Medulla oblongata (tissue), 1 donor: Measurements from ENCODE around the gene CD300LF.
A peak's percentile ranks its signal among the peaks of the same experiment; 100 is the strongest.

ENCODE experiments used
- DNase-seq: peaks from one replicate; pipeline ENCODE4 v3.0.0-alpha.2; 2015; ENCODE audit errors: extremely low spot score

Gene CD300LF

GRCh38 chr17:74712756-74713155 is at the start of gene CD300LF:
Gene CD300LF (minus strand): TSS chr17:74712923. CDS start chr17:74712866, 57 bp downstream.
- peak; percentile 81 for DNase-seq

- no peak for DNase-seq
Measured at GRCh38 chr17:74761931-74762330, 49.2 kb upstream of the CD300LF start.

GRCh38 chr17:74761419-74761818 is 48.7 kb upstream of the CD300LF start:
- DNase-seq = no peak

GRCh38 chr17:74760404-74761105 is 47.8 kb upstream of the CD300LF start:
- DNase-seq = peak; percentile 78

GRCh38 chr17:74759941-74760340 is 47.2 kb upstream of the CD300LF start:
- no peak for DNase-seq

GRCh38 chr17:74759243-74759801 is 46.6 kb upstream of the CD300LF start:
- no peak for DNase-seq

- DNase-seq = peak; percentile 73
Measured at GRCh38 chr17:74758848-74759168, 46.1 kb upstream of the CD300LF start.

- DNase-seq = peak; percentile 64
Measured at GRCh38 chr17:74757931-74758847, 45.5 kb upstream of the CD300LF start.

- DNase-seq = peak; percentile 72
Measured at GRCh38 chr17:74757502-74757901, 44.8 kb upstream of the CD300LF start.

GRCh38 chr17:74756891-74757290 is 44.2 kb upstream of the CD300LF start:
- peak; percentile 38 for DNase-seq

GRCh38 chr17:74755533-74755932 is 42.8 kb upstream of the CD300LF start:
- peak; percentile 33 for DNase-seq

- DNase-seq = no peak
Measured at GRCh38 chr17:74754832-74755231, 42.1 kb upstream of the CD300LF start.

GRCh38 chr17:74752822-74753401 is 40.2 kb upstream of the CD300LF start:
- DNase-seq = no peak

- DNase-seq = no peak
Measured at GRCh38 chr17:74752415-74752814, 39.7 kb upstream of the CD300LF start.

- peak; percentile 68 for DNase-seq
Measured at GRCh38 chr17:74750327-74751069, 37.8 kb upstream of the CD300LF start.

GRCh38 chr17:74750039-74750326 is 37.3 kb upstream of the CD300LF start:
- DNase-seq = no peak

GRCh38 chr17:74749279-74750038 is 36.7 kb upstream of the CD300LF start:
- DNase-seq = peak; percentile 30

GRCh38 chr17:74748529-74749278 is 36.0 kb upstream of the CD300LF start, which contains the start of gene NHERF1:
Gene NHERF1 (plus strand): TSS chr17:74748628. CDS start chr17:74748847, 219 bp downstream.
- peak; percentile 98 for DNase-seq

GRCh38 chr17:74748279-74748528 is 35.5 kb upstream of the CD300LF start:
- DNase-seq = no peak

GRCh38 chr17:74746922-74747321 is 34.2 kb upstream of the CD300LF start:
- DNase-seq = no peak
